22Rv1 (cell line): ENCODE data around the gene TAF11L4.
"Not testable (repeated sequence)": the region's sequence is repeated elsewhere in the genome, so short reads cannot be mapped to it uniquely, and the experiment has no call there.

ENCODE experiments used
- H3K27ac ChIP-seq: fragments of 450-650 bp; 2 replicates; pipeline ENCODE4 v1.5.1; 2017
- ZFX ChIP-seq: fragments of 450-650 bp; IDR thresholded peaks from 2 replicates; pipeline ENCODE4 v1.6.1; 2017; ENCODE audit warnings: antibody characterized with exemption, borderline replicate concordance
- TF ChIP-seq, protein P1 (sequence below): fragments of 450-650 bp; IDR thresholded peaks from 2 replicates; pipeline ENCODE4 v1.5.1; 2017; ENCODE audit warnings: mild to moderate bottlenecking

Gene TAF11L4

DNA sequence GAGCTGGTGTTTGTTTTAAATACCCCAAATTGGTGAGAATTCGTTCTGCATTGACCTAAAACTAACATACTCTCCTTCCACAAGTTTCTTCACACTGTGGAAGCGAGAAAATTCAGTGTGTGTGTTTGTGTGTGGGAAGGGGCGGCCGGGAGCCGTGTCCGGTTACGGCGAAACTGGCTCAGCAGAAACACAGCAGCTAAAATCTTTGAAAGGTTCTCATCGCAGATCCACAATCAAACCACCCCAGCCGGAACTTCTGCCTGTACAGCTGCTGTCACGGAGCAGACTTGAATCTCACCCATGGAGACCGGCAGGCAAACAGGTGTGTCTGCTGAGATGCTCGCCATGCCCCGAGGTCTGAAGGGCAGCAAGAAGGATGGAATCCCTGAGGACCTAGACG is at the start of gene TAF11L4:
TSS of gene TAF11L4 (plus strand) at position 301 of the 400 bp plus-strand sequence.
- H3K27ac ChIP-seq: not testable (repeated sequence)

- H3K27ac ChIP-seq: not testable (repeated sequence)
Measured at GRCh38 chr5:17475064-17475463, 46.5 kb upstream of the TAF11L4 start.

GRCh38 chr5:17477043-17477442 is 44.6 kb upstream of the TAF11L4 start:
- no peak overlapping the region for H3K27ac ChIP-seq
- TF ChIP-seq, protein P1, sequence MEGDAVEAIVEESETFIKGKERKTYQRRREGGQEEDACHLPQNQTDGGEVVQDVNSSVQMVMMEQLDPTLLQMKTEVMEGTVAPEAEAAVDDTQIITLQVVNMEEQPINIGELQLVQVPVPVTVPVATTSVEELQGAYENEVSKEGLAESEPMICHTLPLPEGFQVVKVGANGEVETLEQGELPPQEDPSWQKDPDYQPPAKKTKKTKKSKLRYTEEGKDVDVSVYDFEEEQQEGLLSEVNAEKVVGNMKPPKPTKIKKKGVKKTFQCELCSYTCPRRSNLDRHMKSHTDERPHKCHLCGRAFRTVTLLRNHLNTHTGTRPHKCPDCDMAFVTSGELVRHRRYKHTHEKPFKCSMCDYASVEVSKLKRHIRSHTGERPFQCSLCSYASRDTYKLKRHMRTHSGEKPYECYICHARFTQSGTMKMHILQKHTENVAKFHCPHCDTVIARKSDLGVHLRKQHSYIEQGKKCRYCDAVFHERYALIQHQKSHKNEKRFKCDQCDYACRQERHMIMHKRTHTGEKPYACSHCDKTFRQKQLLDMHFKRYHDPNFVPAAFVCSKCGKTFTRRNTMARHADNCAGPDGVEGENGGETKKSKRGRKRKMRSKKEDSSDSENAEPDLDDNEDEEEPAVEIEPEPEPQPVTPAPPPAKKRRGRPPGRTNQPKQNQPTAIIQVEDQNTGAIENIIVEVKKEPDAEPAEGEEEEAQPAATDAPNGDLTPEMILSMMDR: no peak
- TF ChIP-seq ZFX: no peak

GRCh38 chr5:17477573-17478265 is 43.9 kb upstream of the TAF11L4 start:
- H3K27ac ChIP-seq: no peak overlapping the region
- TF ChIP-seq ZFX: no peak
- TF ChIP-seq, protein P1: no peak

DNA sequence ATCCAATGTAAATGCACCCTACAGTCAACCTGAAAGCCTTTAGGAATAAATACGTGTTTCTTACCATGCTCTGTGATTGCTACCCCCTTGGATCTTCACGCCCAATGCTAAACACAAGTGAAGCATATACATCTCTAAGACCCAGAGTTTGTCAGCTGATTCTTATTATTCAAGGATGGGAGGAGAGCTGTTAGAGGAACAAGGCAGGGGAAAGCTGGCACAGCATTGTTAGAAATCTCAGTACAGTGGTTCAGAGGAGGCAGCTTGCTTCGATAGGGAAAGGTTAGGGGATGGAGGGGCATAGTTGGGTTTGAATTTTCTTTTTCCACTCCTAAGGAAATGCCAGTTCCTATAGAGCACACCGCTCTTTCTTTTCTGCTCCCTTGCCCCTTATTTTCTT is 40.2 kb upstream of the TAF11L4 start:
- no peak overlapping the region for H3K27ac ChIP-seq
- TF ChIP-seq, protein P1: no peak
- TF ChIP-seq ZFX: no peak

GRCh38 chr5:17482790-17483189 is 38.8 kb upstream of the TAF11L4 start:
- TF ChIP-seq, protein P1: no peak
- TF ChIP-seq ZFX: no peak
- no peak overlapping the region for H3K27ac ChIP-seq

DNA sequence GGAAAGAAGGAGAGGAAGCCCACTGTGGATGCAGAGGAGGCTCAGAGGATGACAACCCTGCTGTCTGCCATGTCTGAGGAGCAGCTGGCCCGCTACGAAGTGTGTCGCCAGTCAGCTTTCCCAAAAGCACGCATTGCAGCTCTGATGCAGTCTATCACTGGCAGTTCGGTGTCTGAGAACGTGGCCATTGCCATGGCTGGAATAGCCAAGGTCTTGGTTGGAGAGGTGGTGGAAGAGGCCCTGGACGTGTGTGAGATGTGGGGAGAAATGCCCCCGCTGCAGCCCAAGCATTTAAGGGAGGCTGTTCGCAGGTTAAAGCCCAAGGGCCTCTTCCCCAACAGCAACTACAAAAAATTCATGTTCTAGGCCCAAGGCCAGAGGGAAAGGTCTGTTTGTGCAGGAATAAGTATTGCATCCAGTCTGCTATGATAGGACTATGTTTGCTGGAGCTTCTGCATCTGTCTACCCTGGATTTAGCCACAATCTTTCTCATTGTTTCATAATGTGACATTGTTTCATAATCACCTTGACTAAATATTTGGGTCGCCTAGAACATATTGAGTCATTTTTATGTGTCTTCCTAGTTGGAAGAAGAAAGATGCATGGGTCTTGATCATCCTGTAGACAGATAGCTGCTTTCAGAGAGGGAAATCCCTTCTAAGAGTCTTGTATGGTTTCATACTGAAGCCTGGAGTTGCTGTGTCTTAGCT is 35.0 kb upstream of the TAF11L4 start:
- H3K27ac ChIP-seq: not testable (repeated sequence)

- TF ChIP-seq ZFX: no peak
- TF ChIP-seq, protein P1: no peak
- no peak overlapping the region for H3K27ac ChIP-seq
Measured at GRCh38 chr5:17487174-17487512, 34.5 kb upstream of the TAF11L4 start.

DNA sequence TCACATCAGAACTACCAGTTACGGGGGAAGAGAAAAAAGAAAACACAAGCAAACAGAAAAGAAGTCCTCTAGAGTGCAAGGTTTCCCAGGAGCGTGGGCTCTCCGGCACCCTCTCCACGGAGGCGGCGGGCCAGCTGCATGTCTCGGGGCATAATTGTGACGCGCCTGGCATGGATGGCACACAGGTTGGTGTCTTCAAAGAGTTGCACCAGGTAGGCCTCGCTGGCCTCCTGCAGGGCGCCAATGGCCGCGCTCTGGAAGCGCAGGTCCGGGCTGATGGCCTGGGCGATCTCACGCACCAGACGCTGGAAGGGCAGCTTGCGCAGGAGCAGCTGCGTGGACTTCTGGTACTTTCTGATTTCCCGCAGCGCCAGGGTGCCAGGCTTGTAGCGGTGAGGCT is 30.3 kb upstream of the TAF11L4 start:
- not testable (repeated sequence) for H3K27ac ChIP-seq
